ENCODE data around the gene MXRA7.

MXRA7 gene

DNA sequence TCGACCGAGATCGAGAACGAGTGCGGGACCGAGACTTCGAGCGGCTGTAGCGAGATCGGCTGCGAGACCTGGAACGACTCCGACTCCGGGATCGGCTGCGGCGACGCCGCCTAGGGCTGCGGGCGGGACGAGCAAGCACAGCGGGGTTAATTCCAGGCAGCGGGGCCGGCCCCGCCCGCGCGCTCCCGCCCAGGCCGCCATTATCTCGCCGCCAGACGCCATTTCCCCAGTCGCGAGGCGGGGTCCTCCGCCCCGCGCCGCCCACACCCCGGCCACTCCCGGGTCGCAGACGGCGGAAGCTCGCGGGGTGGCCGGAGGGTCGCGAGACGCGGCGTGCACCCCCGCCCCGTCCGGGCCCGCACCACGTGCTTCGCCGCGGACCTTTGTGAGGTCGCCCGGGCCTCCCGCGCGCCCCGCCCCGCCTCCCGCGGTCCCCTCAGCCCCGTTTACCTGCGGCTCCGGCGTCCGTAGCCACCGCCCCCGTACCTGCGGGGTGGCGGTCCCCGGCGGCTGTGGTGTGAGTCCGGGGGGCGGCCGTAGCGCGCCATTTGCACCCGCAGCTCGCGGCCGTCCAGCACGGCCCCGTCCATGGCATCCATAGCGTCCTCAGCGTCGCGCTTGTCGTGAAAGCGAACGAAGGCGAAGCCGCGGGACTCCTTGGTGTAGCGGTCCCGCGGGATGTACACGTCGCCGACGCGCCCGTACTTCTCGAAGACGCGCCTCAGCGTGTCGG is 25.8 kb upstream of the MXRA7 start (continued):
- TF ChIP-seq ZNF302 (tag by site-specific recombination; IDR thresholded peaks at IDR 0.05; ENCODE audit: low read depth), result no peak
- no peak for TF ChIP-seq BCL11A (tag by site-specific recombination; IDR thresholded peaks at IDR 0.05; ENCODE audit: low read depth)
- TF ChIP-seq ZNF423 (tag by site-specific recombination; IDR thresholded peaks at IDR 0.05), result 0 out of 2 replicates have a peak, but pooled peaks have one; percentile 50
- no peak for TF ChIP-seq ZNF274 (IDR thresholded peaks at IDR 0.05; ENCODE audit: low read length)
- TF ChIP-seq ZNF274 (tag by site-specific recombination; IDR thresholded peaks at IDR 0.05; ENCODE audit: borderline replicate concordance), result no peak
- TF ChIP-seq ZNF133 (tag by site-specific recombination; IDR thresholded peaks at IDR 0.05), result no peak; the same call in 1 of the 2 replicates
- no peak for TF ChIP-seq SETDB1 (IDR thresholded peaks at IDR 0.05; ENCODE audit: insufficient read length, low read length)
- no peak for TF ChIP-seq ZNF10 (tag by site-specific recombination; IDR thresholded peaks at IDR 0.05)
- no peak for TF ChIP-seq OSR2 (tag by site-specific recombination; IDR thresholded peaks at IDR 0.05)
- TF ChIP-seq ZNF776 (tag by site-specific recombination; IDR thresholded peaks at IDR 0.05; ENCODE audit: borderline replicate concordance), result no peak
- no peak for TF ChIP-seq PRDM10 (tag by site-specific recombination; IDR thresholded peaks at IDR 0.05)
- TF ChIP-seq, protein P1, sequence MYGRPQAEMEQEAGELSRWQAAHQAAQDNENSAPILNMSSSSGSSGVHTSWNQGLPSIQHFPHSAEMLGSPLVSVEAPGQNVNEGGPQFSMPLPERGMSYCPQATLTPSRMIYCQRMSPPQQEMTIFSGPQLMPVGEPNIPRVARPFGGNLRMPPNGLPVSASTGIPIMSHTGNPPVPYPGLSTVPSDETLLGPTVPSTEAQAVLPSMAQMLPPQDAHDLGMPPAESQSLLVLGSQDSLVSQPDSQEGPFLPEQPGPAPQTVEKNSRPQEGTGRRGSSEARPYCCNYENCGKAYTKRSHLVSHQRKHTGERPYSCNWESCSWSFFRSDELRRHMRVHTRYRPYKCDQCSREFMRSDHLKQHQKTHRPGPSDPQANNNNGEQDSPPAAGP (tag by site-specific recombination; IDR thresholded peaks at IDR 0.05), result peak; percentile 7
- no peak for TF ChIP-seq ZNF585B (tag by site-specific recombination; IDR thresholded peaks at IDR 0.05)
- TF ChIP-seq, protein P2, sequence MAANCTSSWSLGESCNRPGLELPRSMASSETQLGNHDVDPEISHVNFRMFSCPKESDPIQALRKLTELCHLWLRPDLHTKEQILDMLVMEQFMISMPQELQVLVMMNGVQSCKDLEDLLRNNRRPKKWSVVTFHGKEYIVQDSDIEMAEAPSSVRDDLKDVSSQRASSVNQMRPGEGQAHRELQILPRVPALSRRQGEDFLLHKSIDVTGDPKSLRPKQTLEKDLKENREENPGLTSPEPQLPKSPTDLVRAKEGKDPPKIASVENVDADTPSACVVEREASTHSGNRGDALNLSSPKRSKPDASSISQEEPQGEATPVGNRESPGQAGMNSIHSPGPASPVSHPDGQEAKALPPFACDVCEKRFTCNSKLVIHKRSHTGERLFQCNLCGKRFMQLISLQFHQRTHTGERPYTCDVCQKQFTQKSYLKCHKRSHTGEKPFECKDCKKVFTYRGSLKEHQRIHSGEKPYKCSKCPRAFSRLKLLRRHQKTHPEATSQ (tag by site-specific recombination; IDR thresholded peaks at IDR 0.05), result no peak
- TF ChIP-seq KLF10 (tag by site-specific recombination; IDR thresholded peaks at IDR 0.05), result 0 out of 2 replicates have a peak, but pooled peaks have one; percentile 19
- no peak for TF ChIP-seq RBAK (tag by site-specific recombination; IDR thresholded peaks at IDR 0.05)
- peak; percentile 93 for TF ChIP-seq KLF1 (tag by site-specific recombination; IDR thresholded peaks at IDR 0.05)
- no peak; the same call in 1 of the 2 replicates for TF ChIP-seq ZNF239 (tag by site-specific recombination; IDR thresholded peaks at IDR 0.05)
- TF ChIP-seq ZNF184 (tag by site-specific recombination; IDR thresholded peaks at IDR 0.05), result no peak
- TF ChIP-seq ZNF132 (tag by site-specific recombination; IDR thresholded peaks at IDR 0.05; ENCODE audit: borderline replicate concordance), result no peak
- TF ChIP-seq ZNF354C (tag by site-specific recombination; IDR thresholded peaks at IDR 0.05; ENCODE audit: borderline replicate concordance, low read depth), result no peak
- peak; percentile 33; the same call in 1 of the 2 replicates for TF ChIP-seq ZFP69B (tag by site-specific recombination; IDR thresholded peaks at IDR 0.05)
- TF ChIP-seq HOXD13 (CRISPR knock-in tag; IDR thresholded peaks at IDR 0.05; ENCODE audit: borderline replicate concordance), result no peak
- TF ChIP-seq ZSCAN23 (tag by site-specific recombination; IDR thresholded peaks at IDR 0.05), result no peak
- TF ChIP-seq ZNF112 (tag by site-specific recombination; IDR thresholded peaks at IDR 0.05), result no peak
- no peak for TF ChIP-seq SCRT1 (tag by site-specific recombination; IDR thresholded peaks at IDR 0.05; ENCODE audit: borderline replicate concordance)
- TF ChIP-seq KLF8 (tag by site-specific recombination; IDR thresholded peaks at IDR 0.05), result peak; percentile 93
- no peak for TF ChIP-seq ZBTB11 (tag by site-specific recombination; conservative IDR thresholded peaks at IDR 0.05; ENCODE audit: low read depth)
- TF ChIP-seq ZNF394 (tag by site-specific recombination; IDR thresholded peaks at IDR 0.05; ENCODE audit: borderline replicate concordance), result no peak
- TF ChIP-seq ZNF223 (tag by site-specific recombination; IDR thresholded peaks at IDR 0.05), result peak; percentile 73; the same call in 1 of the 2 replicates

All from HEK293 (cell line).